HG03439 (cell line): ENCODE measurements around the gene FHL3.
A peak's percentile ranks its signal among the peaks of the same experiment; 100 is the strongest.
"Not testable (repeated sequence)": the region's sequence is repeated elsewhere in the genome, so short reads cannot be mapped to it uniquely, and the experiment has no call there.

Experiments
- ATAC-seq: cut with Tn5 transposase; IDR thresholded peaks from one replicate; pipeline ENCODE4 v1.9.1; 2021; ENCODE audit warnings: mild to moderate bottlenecking, moderate library complexity; ENCODE audit not compliant: unreplicated experiment

Gene FHL3

DNA sequence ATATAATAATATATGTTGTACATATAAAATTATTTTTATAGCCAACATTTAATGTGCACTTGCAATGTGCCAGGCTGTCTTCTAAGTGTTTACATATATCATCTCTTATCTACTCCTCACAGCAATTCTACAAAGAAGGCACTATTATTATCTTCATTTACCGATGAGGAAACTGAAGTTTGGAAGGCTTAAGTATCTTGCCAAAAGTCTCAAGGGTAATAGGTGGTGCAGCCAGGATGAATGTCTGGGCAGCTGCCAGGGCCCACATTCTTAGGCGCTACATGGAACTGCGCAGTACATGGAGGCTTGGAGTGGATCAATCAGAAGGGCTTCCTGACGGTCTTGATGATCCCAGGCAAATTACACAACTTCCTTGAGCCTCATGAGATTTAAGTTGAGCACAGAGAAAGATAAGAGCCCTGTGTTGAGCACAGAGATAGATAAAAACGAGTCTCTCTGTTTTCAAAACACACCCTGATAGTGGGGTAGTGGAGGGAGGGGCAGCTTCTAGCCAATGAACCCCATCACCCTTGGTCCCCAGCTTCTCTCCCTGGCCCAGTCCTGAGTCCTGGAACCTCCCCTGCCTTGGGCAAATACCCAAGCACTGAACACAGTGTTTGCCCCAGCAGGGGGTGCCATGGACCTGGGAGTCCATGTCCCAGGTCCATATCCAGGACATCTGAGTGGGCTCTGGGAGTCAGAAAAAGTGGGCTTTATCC is 32.1 kb upstream of the FHL3 start:
- ATAC-seq, result no peak

DNA sequence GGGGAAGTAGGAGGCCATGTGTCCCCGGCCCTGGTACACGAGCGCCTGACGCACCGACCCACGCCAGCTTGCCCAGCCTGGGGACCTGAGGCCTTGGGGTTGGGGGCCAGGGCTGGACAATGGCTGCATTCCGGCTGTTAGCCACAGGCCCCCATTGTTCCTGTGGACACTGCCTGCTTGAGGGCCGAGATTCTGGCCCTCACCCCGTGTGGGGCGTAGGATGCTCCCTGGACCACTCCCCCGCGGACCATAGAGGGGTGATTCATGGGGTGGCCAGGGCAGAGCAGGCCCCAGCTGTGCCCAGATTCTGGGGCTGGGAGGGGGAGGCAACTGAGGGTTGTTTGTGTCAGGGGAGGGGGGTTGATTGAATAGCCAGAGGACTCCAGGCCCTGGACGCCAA is 29.6 kb upstream of the FHL3 start:
- no peak for ATAC-seq

DNA sequence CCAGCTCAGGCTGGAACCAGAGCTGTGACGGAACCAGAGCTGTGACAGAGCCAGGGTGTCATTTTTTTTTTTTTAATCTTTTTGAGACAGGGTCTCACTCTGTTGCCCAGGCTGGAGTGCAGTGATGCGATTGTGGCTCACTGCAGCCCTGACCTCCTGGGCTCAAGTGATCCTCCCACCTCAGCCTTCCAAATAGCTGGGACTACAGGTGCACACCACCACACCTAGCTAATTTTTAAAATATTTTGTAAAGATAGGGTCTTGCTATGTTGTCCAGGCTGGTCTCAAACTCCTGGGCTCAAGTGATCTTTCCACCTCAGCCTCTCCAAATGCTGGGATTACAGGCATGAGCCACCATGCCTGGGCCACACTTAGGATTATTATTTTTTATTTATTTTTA is 27.7 kb upstream of the FHL3 start:
- not testable (repeated sequence) for ATAC-seq

DNA sequence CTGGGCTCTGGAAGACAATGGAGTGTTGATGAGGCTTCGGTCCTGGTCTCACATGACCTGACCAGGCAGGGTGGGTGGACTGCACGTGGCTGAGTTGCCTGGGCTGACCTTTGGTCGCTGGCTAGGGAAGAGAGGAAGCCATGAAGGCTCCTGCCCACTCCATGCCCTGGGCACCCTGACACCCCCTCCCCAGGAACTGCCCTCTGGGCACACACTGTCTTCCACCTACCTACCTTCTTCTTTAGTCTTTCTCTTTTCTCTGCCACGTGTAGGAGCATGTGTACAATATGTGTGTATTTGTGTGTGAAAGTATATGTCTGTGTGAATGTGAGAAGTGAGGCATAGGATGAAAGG is 26.2 kb upstream of the FHL3 start:
- no peak for ATAC-seq

DNA sequence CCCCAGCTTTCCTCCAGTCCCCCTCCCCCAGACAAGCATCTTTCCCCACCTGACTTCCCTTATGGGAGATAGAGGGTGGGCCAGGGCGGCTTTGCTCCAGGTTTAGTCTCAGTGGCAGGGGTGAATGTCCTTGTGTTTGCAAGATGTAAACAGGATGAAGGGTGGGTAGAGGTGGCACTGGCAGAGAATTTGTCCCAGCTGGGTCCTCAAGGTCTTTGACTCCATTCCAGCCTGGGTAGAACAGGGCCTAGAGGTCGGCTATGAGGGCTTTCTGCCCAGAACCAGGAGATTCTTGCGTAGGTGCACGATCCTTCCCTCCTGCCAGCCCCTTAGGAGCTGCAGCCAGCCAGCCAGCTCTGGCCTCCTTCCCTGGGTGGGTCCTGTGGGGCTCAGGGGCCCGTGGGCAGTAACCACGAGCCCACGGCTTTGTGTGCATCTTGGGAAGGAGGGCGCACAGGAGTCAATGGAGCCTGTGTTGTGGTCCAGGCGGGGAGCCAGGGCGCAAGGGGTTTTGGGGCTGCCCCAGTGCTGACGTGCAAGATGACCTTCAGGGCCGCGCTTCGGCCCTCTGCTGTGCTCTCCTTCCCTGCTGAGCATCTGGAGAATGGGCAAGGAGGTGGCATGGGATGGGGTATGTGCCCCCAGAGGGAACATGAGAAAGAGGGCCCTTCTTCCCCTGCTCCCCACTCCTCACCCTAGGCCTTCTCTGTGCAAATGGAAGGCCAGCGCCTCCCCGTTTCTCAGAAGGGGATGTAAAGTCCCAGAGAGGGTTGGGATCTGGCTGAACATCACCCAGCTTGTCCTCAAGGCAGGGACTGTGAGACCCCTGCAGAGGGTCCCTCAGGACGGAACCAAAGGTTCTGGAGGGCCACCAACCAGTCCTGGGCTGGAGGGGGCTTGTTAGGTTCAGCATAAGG is 25.5 kb upstream of the FHL3 start:
- no peak for ATAC-seq

DNA sequence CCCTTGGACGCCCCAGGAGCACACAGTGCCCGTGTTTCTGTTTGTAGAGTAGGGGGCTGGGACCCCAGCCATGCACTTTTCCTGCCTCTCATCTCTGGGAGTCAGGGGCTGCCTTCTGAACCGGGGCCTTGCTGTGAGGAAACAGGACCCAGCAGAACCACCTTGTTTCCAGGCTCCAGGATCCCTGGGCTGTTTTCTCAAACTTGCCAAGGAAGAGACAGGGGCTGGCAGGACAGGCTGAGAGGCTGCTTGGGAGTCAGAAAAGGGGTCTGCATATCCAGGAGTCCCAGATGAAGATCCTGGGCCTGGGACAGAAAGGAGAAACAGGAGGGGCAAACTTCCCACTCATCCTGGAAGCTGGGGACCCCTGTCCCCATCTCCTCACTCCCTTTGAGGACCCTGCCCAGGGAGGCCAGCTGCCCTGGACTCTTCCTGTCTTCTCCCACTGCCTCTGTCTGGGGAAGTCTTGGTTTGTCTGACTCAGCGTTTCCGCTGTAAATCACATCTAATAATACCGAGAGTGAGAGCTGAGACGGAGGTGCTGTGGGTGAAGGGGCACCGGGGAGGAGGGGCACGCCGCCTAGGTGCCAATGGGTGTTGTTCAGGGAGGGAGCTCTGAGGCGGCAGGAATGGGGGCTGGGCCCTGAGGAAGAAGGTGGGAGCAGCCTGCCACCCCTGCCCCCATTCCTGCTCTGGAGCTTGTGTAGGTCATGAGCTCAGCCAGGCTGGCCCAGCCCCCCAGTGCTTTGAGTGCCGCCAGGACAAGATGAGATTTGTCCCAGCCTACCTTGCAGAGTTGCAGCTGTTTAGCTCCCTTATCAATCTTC is 24.6 kb upstream of the FHL3 start:
- no peak for ATAC-seq

DNA sequence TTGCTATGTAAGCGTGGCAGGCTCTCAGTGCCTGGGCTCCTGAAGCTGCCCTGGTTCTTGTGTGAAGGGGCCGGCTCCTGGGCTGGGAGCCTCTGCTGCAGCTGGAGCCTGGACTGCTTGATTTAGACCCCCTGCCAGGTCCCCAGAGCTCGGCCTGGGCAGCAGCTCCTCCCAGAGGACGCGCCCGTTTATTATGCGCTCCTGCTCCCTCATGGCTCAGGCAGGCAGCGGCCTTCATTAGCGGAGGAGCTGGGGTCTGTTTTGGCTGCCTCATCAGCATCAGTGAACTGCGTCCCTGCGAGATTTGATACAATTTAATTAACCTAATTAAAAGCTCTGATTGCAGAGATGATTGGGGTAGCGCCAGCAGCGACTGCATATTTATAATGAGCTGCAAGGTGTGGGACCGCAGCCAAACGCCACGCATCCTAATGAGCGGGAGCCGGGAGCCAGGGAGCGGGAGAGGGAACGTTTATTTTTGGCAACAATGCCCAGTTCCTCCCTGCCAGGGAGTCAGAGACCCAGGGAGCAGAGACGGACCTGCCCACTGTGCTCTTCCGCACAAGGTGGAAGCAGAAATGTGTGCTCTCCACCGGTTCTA is 23.9 kb upstream of the FHL3 start:
- ATAC-seq, result no peak

DNA sequence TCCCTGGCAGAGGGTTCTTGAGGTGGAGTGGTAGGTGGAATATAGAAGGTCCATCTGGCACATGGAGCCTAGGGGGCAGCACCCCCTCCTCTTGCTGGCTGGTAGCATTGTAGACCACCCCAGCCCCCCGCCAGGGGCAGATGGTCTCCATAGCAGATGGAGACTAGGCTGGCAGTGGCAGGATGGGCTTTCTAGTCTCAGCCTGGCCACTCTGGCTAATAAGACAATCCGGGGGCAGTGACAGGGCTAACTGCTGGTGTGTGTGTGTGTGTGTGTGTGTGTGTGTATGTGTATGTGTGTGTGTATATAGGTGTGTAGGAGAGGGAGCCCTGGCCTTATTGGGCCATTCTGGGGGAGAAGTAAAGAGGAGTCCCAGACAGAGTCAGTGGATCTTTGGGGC is 23.4 kb upstream of the FHL3 start:
- ATAC-seq, result no peak

DNA sequence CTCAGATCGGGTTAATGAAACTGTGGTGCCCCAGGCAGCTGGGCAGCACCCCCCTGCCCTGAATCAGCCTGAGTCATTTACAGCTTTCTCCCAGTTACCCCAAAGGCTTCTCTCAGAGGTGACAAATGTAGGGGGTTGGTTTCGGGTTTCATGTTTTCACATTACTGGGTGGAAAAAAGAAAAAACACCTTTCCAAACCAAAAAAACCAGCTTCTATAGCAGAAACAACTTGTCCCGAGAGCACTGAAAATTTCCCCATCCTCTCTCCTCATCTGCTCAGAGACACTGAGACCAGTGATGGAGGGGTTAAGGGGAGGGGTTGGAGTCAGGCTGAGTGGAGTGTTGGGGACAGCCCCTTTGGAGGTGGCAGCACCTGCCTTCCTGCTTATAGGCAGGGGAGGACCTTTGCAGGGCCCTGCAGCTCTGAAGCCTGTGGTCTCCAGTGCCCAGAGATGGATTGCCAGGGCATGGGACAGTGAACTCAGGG is 22.8 kb upstream of the FHL3 start:
- ATAC-seq, result peak; percentile 68

DNA sequence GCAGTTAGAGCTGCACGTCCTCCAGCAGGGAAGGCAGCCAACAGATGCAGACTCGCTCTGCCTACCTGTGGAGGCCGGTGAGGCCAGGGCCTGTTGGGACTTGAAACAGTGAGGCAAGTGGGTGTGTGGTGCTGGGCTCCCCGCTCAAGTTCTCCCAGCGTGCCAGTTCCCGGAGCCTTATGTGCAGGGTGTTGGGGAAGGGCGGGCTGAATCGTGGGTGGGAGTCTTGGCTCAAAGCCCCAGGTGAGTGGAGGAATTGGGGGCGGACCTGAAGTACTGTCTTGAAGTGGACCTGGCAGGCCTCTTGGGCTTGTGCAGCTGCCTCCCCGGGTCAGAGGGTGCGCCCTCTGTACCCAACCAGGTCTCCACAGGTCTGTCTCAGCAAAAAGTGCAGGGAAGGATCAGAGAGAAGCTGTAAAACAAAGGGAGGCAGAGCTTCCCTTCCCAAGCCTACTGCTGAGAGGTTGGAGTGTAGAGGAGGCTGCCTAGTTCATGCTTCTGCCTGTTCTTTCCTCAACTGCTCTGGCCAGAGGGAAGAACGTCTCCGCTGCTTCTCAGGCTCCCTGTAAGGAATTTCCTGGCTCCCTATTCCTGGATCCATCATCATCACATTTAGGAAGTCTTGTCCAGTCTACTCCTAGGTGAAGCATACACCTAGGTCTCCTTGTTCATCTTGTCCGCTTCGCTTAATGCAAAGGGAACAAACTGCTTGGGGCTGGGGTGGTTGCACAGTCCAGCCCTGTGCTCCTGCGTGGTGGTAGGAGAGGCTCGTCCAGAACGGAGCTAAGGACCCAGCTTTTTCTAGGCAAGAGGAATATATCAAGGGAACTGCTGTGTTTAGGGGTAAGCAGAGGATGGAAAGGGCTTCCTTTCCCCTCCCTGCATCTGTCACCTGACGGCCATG is 22.1 kb upstream of the FHL3 start:
- ATAC-seq, result peak; percentile 1

DNA sequence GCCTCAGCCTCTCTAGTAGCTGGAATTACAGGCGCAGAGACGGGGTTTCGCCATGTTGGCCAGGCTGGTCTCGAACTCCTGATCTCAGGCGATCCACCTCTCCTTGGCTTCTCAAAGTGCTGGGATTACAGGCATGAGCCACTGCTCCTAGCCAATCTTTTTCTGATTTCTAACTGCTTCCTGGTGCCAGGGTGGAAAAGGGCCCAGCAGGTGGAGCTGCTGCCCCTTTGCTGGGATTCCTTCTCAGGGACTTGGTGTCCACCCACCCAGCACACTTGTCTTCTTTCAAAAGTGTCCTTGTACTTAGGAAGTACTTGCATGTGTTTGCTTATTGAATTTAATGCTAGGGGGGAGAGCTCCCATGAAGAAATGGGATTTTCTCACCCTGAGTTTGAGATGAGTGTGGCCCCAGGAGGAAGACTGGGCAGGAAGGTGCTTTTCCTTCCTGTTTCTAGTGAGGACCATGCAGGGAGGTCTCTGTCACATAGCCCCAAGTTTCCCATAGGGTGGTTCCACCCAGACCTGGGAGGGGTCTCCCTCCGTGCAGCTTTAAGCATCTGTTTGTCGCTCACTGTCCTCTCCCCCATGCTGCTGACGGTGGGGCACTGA is 21.4 kb upstream of the FHL3 start:
- no peak for ATAC-seq

DNA sequence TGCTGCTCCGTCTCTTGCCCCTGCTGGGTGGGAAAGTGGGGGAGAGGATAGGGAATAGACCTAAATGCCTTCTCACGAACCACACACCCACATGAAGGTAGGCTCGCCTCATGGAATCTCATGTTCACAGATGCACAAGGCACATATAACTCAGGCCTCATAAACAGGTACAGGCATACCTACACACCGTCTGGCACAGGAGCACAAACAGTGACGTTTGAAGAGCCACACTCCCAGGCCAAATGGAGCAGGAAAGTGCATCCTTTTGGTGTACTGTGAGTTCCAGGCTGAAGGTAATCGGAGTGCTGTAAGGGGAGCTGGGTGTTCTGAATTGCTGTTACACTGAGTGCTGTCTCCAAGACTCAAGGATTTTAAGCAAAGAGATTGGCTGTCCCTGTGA is 20.4 kb upstream of the FHL3 start:
- ATAC-seq, result no peak

DNA sequence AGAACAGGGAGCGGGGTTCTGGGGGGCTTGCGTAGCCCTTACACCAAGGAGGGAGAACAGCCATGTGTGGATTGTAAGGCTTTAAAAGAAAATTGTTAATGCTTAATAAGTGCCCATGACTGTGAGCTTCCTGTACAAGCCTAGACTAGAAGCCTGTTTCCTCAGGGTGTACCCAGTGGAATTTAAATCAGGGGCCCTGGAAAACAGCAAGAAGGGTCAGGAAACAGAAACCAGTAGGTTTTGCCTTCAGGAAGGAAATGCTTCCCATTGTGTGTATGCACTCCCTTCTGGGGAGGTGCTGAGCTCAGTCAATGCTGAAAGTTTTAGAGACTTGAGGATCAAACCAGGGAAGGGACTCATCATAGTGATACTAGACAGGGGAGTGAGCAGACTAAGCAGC is 19.9 kb upstream of the FHL3 start:
- ATAC-seq, result no peak

DNA sequence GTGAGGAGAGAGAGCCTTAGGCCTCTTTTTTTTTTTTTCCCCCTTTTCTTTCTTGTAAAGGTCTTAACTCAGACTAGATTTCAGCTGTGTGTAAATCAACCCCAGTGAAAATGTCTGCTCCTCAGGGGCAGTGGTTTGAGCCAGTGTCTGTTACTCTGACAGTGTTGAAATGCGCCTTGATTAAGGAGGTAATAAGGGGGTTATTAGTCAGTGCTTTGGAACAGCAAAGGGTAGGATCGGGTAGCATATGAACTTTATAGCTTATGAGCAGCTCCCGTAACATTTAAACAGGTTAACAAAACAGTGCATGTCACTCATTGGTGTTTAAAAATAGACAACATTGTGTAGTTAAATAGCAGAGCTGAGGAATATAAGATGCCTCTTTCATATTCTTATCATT is 17.5 kb upstream of the FHL3 start:
- ATAC-seq, result no peak

DNA sequence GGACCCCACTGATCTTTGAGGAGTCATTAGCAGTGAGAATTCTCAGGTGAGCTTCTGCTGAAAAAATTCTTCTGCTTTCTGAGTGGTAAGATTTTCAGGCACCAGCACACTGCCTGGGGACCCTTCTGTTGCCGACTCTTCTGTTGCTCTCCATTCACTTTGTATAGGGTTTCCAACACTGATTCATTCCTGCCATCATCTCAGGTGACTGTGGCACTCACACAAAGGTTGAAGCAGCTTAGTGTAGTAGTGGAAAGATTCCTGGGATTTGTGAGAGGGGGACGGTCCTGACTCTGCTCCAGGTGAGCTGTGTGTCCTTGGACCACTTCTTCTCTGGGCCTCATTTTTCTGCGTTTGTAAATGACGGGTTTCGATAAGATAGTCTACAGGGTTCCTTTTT is 16.7 kb upstream of the FHL3 start:
- no peak for ATAC-seq

DNA sequence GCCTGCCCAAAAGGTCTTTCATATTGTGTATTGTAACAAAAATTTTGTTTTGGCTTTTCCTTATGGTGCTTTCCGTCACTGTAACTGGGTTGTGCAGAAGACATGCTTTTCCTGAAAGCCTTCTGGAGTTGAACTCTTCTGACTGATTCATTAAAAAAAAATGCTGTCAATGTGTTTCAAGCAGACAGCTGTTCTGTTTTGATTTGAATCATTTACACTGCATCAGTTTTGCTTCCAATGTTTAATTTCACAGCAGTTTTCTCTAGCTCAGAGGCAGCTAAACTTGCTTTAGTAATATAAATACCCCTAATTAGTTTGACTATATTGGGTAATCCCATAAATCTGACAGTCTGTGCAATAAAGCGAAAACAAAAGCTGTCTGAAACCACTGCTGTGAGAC is 15.1 kb upstream of the FHL3 start:
- no peak for ATAC-seq

DNA sequence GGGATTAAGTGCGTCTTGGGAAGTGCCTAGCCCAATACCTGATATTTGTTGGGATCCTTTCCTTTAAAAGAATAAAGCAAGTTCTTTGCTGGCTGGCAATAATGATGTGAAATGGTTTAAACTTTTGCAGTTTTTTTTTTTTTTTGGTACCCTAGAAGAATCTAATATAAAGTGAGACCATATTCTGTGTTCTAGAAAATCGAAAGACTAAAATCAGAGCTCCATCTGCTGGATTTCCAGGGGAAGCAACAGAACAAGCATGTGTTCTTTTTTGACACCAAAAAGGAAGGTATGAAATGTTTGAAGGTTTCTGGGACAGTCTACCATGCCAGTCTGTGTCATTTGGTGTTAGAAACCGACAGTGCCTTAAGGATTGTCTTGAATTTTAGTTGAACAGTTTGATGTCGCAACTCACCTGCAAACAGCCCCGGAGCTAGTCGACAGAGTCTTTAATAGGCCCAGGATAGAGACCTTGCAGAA is 13.6 kb upstream of the FHL3 start:
- no peak for ATAC-seq

DNA sequence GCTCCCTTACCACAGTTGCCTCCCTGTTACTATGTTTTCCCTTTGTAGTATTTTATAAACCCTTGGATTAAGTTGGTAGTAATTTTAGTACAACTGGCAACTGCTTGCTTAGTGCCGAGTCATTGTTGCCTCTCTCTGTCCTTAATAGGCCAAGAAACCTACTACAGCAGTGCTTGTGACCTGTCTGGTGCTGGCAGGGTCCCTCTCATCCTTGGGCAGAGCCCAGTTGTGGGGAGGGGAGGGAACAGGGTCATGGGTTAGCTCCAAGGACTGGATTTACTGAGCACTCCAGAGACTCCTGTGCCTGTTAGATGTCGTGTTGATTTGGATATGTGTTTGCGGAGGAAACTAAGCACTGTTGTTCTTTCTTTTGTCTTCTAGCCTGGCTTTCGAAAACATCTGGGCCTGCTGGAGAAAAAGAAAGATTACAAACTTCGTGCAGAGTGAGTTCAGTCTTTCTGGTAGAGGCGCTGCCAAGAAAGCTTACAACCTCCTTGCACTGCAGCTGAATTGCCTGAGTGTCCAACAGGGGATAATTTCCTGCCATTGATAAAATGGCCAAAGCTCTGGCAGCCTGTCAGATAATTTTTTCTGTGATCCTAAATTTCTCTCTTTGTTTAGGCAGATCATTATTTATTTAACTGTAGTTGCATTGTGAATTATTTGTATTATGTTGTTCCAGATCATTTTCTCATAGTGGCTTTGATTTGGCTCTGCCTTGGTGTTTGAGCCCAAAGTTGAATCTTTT is 10.8 kb upstream of the FHL3 start:
- ATAC-seq, result no peak
